ENCODE results near the gene SH3D21.

The SH3D21 gene

DNA sequence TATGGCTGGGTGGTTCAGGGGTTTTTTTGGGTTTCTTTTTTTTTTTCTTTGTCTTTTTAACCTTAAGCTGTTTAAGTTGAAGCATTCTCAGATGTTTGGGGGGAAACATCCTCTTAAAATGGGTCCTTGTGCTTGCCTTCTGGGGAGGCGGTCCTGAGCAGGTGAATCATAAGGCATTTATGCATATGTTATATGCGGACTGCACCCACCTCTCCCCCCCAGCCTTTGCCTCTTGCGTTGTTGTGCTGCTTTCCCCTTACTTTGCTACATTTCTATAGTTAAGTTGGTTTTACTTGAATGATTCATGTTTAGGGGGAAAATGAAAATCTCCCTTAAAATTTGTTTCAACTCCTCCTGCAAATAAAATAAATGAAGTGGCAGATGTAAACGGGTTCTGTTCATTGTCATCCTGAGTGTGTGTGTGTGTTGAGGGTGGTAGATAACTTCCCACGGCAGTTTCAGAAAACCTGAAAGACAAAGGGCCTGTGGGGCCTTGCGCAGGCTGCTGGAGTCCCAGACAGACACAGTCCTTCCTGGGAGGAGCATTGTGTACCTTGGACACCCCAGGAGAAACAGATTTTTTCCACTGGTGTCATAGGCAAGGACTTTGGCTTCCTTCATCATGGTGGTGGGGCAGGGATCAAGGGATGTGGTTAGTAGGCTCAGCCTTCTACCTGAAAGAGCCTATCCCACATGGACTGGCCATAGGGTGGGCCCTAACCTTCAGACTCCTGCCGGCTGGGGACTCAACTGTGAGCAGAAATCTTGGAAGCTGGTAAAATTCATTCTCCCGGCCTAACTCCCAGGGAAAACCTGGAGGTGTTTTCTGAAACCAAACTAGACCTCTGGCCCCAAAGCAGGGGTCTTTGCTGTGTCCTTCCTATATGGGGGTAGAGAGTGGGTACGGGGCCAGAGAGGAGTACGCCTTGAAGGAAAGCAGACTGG, 926 bp upstream of the SH3D21 start:
- Histone ChIP-seq H3K4me3 (ENCODE audit: insufficient read depth, low read length, poor library complexity, severe bottlenecking) (no peak overlapping the region), H3F3A (ENCODE audit: insufficient read depth) (peaks cover 18% of the 10 kb centered on the region), H3K27ac (ENCODE audit: low read depth, low read length) (peak overlapping the region; percentile 1; the same call in 1 of the 2 replicates), H2AFZ (ENCODE audit: low read depth, low read length, severe bottlenecking) (no peak overlapping the region), H3K36me3 (ENCODE audit: low read length) (peaks cover 14% of the 10 kb centered on the region; the same call in 1 of the 2 replicates), H3K27me3 (ENCODE audit: low read length) (no peaks in the 10 kb centered on the region), H3K9ac (ENCODE audit: low read length) (no peak overlapping the region), H4K20me1 (ENCODE audit: low read depth, low read length) (no peaks in the 10 kb centered on the region), H3K79me2 (ENCODE audit: insufficient read depth, low read length) (no peaks in the 10 kb centered on the region), H3K9me3 (ENCODE audit: insufficient read depth, low read length) (no peaks in the 10 kb centered on the region), H3K4me2 (ENCODE audit: low read depth, low read length, poor library complexity, severe bottlenecking) (no peak overlapping the region), H3K9me2 (replicated peaks; ENCODE audit: insufficient read depth, low read length) (no peaks in the 10 kb centered on the region)
- TF ChIP-seq EZH2phosphoT487 (conservative IDR thresholded peaks at IDR 0.05; ENCODE audit: low read length): no peak
- TF ChIP-seq, protein P1, sequence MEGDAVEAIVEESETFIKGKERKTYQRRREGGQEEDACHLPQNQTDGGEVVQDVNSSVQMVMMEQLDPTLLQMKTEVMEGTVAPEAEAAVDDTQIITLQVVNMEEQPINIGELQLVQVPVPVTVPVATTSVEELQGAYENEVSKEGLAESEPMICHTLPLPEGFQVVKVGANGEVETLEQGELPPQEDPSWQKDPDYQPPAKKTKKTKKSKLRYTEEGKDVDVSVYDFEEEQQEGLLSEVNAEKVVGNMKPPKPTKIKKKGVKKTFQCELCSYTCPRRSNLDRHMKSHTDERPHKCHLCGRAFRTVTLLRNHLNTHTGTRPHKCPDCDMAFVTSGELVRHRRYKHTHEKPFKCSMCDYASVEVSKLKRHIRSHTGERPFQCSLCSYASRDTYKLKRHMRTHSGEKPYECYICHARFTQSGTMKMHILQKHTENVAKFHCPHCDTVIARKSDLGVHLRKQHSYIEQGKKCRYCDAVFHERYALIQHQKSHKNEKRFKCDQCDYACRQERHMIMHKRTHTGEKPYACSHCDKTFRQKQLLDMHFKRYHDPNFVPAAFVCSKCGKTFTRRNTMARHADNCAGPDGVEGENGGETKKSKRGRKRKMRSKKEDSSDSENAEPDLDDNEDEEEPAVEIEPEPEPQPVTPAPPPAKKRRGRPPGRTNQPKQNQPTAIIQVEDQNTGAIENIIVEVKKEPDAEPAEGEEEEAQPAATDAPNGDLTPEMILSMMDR (IDR thresholded peaks at IDR 0.05; ENCODE audit: insufficient read depth, low read length, poor library complexity, severe bottlenecking): no peak

DNA sequence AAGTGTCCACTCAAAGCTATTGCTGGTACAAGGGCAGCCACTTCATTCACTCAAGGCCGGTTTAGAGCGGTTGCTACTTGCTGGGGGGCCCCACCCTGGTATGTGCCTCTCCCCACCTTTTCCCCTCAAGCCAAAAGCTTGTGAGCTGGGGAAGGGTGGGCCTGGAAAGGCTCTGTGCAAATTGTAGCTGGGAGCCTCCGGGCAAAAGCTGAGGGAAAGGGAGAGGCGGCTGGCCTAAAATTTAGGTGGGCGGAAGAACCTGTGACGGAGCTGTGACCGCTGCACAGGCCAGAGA, 306 bp upstream of the SH3D21 start:
- TF ChIP-seq EZH2phosphoT487 (conservative IDR thresholded peaks at IDR 0.05; ENCODE audit: low read length): no peak
- TF ChIP-seq, protein P1 (IDR thresholded peaks at IDR 0.05; ENCODE audit: insufficient read depth, low read length, poor library complexity, severe bottlenecking): no peak
- Histone ChIP-seq H3K79me2 (ENCODE audit: insufficient read depth, low read length) (no peaks in the 10 kb centered on the region), H2AFZ (ENCODE audit: low read depth, low read length, severe bottlenecking) (no peak overlapping the region), H3K27ac (ENCODE audit: low read depth, low read length) (peak overlapping the region; percentile 59; the same call in 1 of the 2 replicates), H3K4me3 (ENCODE audit: insufficient read depth, low read length, poor library complexity, severe bottlenecking) (no peak overlapping the region), H4K20me1 (ENCODE audit: low read depth, low read length) (no peaks in the 10 kb centered on the region), H3K27me3 (ENCODE audit: low read length) (no peaks in the 10 kb centered on the region), H3K4me2 (ENCODE audit: low read depth, low read length, poor library complexity, severe bottlenecking) (peak overlapping the region; percentile 66), H3K9me3 (ENCODE audit: insufficient read depth, low read length) (no peaks in the 10 kb centered on the region), H3K36me3 (ENCODE audit: low read length) (peaks cover 9% of the 10 kb centered on the region; the same call in 1 of the 2 replicates), H3F3A (ENCODE audit: insufficient read depth) (peaks cover 18% of the 10 kb centered on the region), H3K9ac (ENCODE audit: low read length) (peak overlapping the region; percentile 70; the same call in 1 of the 2 replicates), H3K9me2 (replicated peaks; ENCODE audit: insufficient read depth, low read length) (no peaks in the 10 kb centered on the region)

DNA sequence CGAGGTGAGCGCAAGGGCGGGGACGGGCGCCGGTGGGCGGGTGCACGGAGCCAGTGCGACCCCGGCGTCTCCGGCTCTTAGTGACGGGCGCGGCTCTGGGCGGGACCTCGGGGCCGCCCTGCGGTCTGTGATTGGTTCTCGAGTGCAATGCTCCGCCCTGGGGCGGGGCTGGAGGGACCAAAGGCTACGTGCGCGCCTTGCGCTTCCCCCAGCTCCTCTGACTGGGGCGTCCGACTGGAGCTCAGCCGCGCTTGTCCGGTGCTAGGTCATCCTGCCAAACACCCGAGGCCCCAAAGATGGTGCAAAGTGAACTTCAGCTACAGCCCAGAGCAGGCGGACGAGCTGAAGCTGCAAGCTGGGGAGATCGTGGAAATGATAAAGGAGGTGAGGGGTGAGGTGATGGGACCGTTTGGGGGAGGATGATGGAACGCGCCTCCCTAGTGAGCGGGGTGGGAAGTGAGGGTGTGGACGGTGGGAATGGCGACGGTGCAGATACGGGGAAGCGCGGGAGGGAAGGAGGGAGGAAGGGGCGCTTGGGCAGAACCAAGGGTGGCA, 811 bp downstream of the SH3D21 start:
- Histone ChIP-seq H4K20me1 (ENCODE audit: low read depth, low read length) (no peaks in the 10 kb centered on the region), H3K9me2 (replicated peaks; ENCODE audit: insufficient read depth, low read length) (no peaks in the 10 kb centered on the region), H3K4me3 (ENCODE audit: insufficient read depth, low read length, poor library complexity, severe bottlenecking) (peak overlapping the region; percentile 59), H3K9me3 (ENCODE audit: insufficient read depth, low read length) (no peaks in the 10 kb centered on the region), H3K4me2 (ENCODE audit: low read depth, low read length, poor library complexity, severe bottlenecking) (peak overlapping the region; percentile 67), H3K36me3 (ENCODE audit: low read length) (0 out of 2 replicates have a peak, but pooled peaks cover 5% of the 10 kb centered on the region), H3K9ac (ENCODE audit: low read length) (peak overlapping the region; percentile 70), H2AFZ (ENCODE audit: low read depth, low read length, severe bottlenecking) (peak overlapping the region; percentile 69), H3K27ac (ENCODE audit: low read depth, low read length) (peak overlapping the region; percentile 59), H3K79me2 (ENCODE audit: insufficient read depth, low read length) (no peaks in the 10 kb centered on the region), H3F3A (ENCODE audit: insufficient read depth) (peaks cover 18% of the 10 kb centered on the region), H3K27me3 (ENCODE audit: low read length) (no peaks in the 10 kb centered on the region)
- TF ChIP-seq EZH2phosphoT487 (conservative IDR thresholded peaks at IDR 0.05; ENCODE audit: low read length): no peak
- TF ChIP-seq, protein P1 (IDR thresholded peaks at IDR 0.05; ENCODE audit: insufficient read depth, low read length, poor library complexity, severe bottlenecking): no peak

Data from SU-DHL-6 (cell line).